HUDEP-2 (cell line): Measurements from ENCODE around the gene TEX101.
A peak's percentile ranks its signal among the peaks of the same experiment; 100 is the strongest.
"Not testable (repeated sequence)": the region's sequence is repeated elsewhere in the genome, so short reads cannot be mapped to it uniquely, and the experiment has no call there.

ENCODE experiments used
- DNase-seq, 76 experiments: peaks; one replicate each; lab custom pipeline; 2025; ENCODE audit not compliant: unreplicated experiment in 76 of 76; lab: John Stamatoyannopoulos, UW

TEX101 gene

DNA sequence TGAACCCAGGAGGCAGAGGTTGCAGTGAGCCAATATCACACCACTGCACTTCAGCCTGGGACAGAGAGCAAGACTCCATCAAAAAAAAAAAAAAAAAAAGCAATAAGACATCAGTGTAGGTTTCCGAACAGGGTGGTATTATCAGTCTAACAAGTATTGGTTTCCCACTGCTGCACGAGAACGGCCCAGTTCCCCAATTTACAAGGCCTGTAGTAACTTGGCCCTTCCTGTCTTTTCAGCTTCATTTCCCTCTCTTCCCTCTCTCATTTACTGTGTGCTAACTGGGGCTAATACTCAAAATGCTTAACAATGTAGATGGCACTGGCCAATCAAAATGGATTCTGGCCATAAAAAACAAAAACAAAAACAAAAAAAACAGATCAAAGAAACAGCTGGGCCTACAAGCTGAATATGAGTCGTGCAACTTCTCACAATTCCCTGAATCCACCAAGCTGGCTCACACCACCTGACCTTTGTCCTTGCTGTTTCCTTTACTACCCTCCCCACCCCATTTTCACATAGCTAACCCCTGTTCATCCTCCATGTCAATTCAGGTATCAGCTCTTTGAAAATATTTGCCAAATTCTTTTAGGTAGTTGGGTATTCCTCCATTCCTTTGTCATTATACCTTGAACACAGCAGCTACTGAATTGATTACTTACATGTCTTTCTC is 2.4 kb downstream of the TEX101 start:
- no peak for DNase-seq

DNA sequence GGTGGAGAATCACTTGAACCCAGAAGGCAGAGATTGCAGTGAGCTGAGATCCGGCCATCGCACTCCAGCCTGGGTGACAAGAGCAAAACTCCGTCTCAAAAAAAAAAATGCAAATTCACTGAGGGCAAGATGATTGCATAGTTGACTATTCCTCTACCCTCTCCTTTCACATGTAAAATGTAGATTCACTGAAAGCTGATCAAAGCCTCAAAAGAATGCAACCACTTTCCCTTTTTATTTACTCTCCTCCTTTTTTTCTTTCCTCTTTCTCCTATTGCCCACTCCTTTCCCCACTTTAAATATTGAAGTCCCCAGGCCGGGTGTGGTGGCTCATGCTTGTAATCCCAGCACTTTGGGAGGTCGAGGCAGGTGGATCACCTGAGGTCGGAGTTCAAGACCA is 6.3 kb downstream of the TEX101 start:
- DNase-seq: no peak

- DNase-seq: no peak
These were observed 7.5 kb downstream of the TEX101 start for GRCh38 chr19:43422000-43422688.

DNA sequence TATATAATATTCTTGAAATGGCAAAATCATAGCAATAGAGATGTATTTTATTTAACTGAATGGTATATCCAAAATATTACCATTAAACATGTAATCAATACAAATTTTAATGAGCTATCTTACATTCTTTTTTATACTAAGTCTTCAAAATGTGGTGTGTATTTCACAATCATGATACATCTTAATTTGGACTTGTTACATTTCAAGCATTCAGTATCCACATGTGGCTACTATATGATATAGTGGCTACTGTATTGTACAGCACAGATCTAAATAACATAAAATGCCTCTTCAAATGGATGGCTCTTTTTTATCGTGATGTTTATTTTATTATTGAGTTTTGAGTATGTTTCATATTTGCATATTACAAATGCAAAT is 8.0 kb downstream of the TEX101 start:
- no peak for DNase-seq

- no peak for DNase-seq
These were observed 9.1 kb downstream of the TEX101 start for GRCh38 chr19:43423779-43424178.

GRCh38 chr19:43425567-43426392 is 11.1 kb downstream of the TEX101 start:
- peak in 9 of 76 experiments; percentile 9 to 46 (median 28) for DNase-seq

- no peak for DNase-seq
These were observed 14.7 kb downstream of the TEX101 start for GRCh38 chr19:43429395-43429794.

GRCh38 chr19:43430142-43430710 is 15.5 kb downstream of the TEX101 start:
- DNase-seq: no peak

DNA sequence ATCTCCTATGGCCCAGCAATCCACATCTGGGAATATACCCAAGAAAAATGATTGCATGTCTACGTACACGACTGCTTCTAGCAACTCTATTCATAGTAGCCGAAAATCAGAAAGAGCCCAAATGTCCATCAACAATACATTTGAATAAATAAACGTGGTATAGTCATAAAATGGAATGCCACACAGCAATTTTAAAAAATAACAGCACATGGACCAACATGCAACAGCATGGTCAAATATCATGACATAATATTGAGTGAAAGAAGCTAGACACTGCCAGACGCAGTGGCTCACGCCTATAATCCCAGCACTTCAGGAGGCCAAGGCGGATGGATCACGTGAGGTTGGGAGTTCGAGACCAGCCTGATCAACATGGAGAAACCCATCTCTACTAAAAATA is 16.3 kb downstream of the TEX101 start:
- DNase-seq: no peak

- DNase-seq: no peak
These were observed 18.6 kb downstream of the TEX101 start for GRCh38 chr19:43433358-43433673.

DNA sequence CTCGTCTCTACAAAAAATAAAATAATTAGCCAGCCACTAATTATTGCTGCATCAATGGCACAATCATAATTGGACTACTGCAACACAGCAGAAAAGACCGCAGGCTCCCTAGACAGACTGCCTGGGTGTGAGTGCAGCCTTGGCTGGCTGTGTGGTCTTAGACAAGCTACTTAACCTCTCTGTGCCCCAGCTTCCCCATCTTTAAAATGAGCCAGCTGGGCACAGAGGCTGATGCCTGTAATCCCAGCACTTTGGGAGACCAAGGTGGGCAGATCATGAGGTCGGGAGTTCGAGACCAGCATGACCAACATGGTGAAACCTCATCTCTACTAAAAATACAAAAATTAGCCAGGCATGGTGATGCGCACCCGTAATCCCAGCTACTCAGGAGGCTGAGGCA is 19.0 kb downstream of the TEX101 start:
- DNase-seq: no peak

GRCh38 chr19:43435775-43436174 is 21.1 kb downstream of the TEX101 start:
- no peak for DNase-seq

GRCh38 chr19:43437284-43437683 is 22.6 kb downstream of the TEX101 start:
- DNase-seq: not testable (repeated sequence)

- DNase-seq: no peak
These were observed 23.0 kb downstream of the TEX101 start for GRCh38 chr19:43437712-43438111.

DNA sequence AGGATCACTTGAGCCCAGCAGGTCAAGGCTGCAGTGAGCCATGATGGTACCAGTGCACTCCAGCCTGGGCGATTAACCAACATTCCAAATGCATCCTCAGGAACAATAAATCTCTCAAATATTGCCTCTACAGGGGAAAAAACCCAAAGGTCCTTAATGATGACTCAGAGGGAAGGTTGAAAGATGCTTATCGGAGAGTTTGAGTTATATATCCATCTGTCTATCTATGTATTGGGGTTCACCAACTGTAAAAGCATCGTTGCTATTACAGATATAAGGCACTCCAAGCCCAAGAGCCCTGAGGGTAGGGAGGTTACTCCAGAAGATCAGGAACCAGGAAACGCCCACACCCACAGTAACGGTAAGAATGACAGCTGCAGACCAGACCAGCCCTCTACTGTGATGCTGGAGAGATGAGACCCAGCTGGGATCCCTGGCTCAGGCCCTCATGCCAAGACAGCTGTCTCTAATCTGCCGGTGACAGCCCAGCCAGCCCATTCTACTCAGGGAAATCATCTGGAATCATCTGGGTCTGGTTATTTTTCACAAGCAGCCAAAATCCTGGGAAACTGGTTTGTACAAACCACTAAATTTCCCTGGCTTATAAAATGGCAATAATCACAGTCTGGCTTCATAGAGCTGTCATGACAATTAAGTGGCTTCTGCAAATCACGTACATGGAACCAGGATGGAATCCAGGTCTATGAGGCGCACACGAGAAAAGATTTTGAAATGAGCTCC is 23.8 kb downstream of the TEX101 start:
- peak in 14 of 76 experiments; percentile 5 to 73 (median 52) for DNase-seq

DNA sequence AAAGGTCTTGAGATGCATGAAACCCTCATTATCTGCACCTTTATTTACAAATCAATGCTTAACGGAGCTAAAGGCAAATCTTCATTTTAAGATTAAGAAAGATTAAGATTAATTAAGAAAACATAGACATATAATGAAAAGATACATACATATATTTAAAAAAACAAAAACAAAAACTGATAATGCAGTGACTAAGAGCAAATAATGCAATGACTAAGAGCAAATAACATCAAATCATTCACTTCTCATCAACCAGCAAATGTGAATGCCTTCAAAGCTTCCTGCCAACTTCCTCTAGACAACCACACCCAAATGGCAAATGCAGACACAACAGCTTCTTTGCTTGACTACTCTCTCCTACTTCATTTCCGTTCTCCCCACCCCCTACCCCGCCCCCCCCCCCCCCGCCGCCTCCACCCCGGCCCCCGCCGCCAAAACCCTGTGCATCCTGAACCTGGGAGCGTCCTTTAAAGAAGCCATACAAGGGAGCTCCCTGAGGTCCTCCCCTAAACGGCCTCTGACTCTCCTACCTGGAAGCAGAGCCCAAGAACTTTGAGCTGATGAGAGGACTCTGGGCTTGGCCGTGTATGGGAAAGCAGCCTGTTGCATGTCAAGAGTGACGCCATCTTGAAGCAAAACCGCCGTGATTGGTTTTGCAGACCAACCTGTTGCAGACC is 24.5 kb downstream of the TEX101 start:
- DNase-seq: peak in 1 of 76 experiments; percentile 14

DNA sequence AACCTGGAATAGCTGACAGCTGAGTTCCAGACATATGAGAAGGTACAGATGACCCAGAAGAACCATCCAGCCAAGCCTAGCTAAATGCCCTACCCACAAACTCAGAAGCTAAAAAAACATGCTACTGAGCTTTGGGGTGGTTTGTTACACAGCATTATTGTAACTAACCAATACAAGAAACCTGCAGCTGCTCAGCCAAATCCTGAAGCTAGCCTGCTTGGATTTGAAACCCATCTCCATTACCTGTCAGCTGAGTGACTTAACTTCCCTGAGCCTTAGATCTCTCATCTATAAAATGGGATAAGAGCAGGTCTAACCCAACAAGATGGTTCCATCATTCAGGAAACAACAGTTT is 25.0 kb downstream of the TEX101 start:
- no peak for DNase-seq

DNA sequence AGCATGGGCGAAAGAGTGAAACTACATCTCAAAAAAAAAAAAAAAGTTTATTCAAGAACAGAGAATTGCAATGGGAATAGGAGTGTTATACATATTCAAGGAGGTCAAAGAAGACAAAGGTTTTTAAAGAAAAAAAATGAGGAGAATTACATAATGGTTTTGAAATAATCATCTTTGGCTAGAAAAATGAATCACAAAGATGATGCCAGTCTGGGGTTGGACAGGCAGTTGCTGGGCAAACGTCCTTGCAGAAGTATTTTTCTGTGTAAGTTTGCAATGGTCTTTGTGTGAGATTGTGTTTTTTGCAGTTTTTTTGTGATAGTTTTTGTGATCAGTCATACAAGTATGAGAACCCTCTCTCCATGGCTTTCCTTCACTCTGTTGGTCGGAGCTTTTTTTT is 27.0 kb downstream of the TEX101 start:
- no peak for DNase-seq

DNA sequence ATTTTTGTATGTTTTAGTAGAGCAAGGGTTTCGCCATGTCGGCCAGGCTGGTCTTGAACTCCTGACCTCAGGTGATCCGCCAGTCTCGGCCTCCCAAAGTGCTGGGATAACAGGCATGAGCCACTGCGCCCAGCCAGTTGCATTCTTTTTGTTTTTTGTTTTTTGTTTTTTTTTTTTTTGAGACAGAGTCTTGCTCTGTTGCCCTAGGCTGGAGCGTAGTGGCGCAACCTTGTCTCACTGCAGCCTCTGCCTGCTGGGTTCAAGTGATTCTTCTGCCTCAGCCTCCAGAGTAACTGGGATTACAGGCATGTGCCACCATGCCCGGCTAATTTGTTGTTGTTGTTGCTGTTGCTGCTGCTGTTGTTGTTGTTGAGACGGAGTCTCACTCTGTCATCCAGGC is 29.4 kb downstream of the TEX101 start:
- DNase-seq: not testable (repeated sequence)
